Activated T-cell treated with anti-CD3 and anti-CD28 coated beads, Interleukin-2, amount 50 U/mL, for 72 hours (primary cell): Measurements from ENCODE around the gene KLHL35. TPM values are rescaled to one million over a fixed set of nuclear protein-coding genes. Genes with fewer than 3 reads are reported as not detected.

Source experiments
- ATAC-seq, 2 donors: fragments of 150-1000 bp; cut with Tn5 transposase; replicated peaks in 1 of 2; 2 replicates each; pipeline ENCODE4 v1.10.0; 2021; ENCODE audit warnings: moderate library complexity in 2 of 2, mild to moderate bottlenecking in 1 of 2
- DNase-seq, 2 donors: peaks; one replicate each; pipeline ENCODE4 v3.0.0; 2021 to 2022; ENCODE audit warnings: mixed read lengths in 1 of 2
- H3K27ac Mint-ChIP-seq: one replicate; pipeline ENCODE4 v1.8.0; 2022; ENCODE audit warnings: mild to moderate bottlenecking, moderate library complexity, mixed read lengths
- H3K27me3 Mint-ChIP-seq: one replicate; pipeline ENCODE4 v1.8.0; 2022; ENCODE audit warnings: low read depth, mixed read lengths
- H3K36me3 Mint-ChIP-seq, 2 donors: one replicate each; pipeline ENCODE4 v1.8.0; 2022; ENCODE audit warnings: mixed read lengths in 2 of 2, mild to moderate bottlenecking in 1 of 2; ENCODE audit not compliant: insufficient read depth in 2 of 2
- H3K4me1 Mint-ChIP-seq: one replicate; pipeline ENCODE4 v1.8.0; 2022; ENCODE audit warnings: low read depth, mixed read lengths
- H3K4me3 Mint-ChIP-seq, 2 donors: one replicate each; pipeline ENCODE4 v1.8.0; 2022; ENCODE audit warnings: mild to moderate bottlenecking in 2 of 2, mixed read lengths in 2 of 2, moderate library complexity in 2 of 2
- H3K9me3 Mint-ChIP-seq, 2 donors: one replicate each; pipeline ENCODE4 v1.8.0; 2022; ENCODE audit warnings: mixed read lengths in 2 of 2
- total RNA-seq, 2 donors: library from RNA; stranded (reverse); gene quantifications; one replicate each; pipeline ENCODE4 v1.2.3, GENCODE V29; 2022

KLHL35 gene, protein sequence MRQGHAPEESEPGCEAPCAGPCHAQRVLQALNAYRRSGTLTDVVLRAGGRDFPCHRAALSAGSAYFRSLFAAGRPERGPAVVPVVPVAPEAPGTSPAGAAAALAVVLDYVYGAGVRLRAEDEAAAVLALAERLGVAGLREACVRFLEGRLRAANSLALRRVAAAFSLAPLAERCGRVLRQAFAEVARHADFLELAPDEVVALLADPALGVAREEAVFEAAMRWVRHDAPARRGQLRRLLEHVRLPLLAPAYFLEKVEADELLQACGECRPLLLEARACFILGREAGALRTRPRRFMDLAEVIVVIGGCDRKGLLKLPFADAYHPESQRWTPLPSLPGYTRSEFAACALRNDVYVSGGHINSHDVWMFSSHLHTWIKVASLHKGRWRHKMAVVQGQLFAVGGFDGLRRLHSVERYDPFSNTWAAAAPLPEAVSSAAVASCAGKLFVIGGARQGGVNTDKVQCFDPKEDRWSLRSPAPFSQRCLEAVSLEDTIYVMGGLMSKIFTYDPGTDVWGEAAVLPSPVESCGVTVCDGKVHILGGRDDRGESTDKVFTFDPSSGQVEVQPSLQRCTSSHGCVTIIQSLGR
- total RNA-seq: 1 to 10 TPM in 1 of 2 donors, under 1 TPM in 1; 0.93 to 1.2 TPM

DNA sequence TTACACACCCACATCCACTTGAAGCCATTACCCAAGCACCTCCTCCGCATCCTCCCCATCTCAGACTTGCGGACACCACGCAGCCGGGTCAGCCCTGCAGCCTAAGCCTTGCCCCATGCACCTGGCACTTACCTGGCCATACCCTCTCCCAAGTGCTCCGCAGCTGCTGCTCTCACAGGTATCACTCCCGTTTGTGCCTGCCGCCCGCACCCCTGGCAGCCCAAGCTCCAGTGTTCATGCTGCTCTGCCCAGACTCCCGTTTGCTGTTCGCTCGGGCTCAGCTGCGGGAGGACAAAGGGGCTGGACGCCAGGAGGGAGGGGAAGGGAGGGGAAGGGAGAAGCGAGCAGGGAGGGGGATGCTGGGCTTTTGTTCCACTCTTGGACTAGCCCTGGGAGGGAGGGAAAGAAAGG, at the start of gene KLHL35:
Gene KLHL35, minus strand, starts transcription at position 293 of the 411 bp plus-strand sequence. CDS start 2,574 bp downstream, outside the sequence.
- no peak for DNase-seq
- Mint-ChIP-seq H3K4me3 (no peak within 1 kb of the TSS), H3K27ac (no peak within 1 kb of the TSS), H3K27me3 (peaks cover 44% of the 10 kb centered on the region), H3K4me1 (peaks cover 21% of the 10 kb centered on the region), H3K9me3 (peaks cover 2% of the 10 kb centered on the region in 2 donors), H3K36me3 (peaks cover 8 to 10% of the 10 kb centered on the region in 2 donors)
- ATAC-seq: no peak

DNA sequence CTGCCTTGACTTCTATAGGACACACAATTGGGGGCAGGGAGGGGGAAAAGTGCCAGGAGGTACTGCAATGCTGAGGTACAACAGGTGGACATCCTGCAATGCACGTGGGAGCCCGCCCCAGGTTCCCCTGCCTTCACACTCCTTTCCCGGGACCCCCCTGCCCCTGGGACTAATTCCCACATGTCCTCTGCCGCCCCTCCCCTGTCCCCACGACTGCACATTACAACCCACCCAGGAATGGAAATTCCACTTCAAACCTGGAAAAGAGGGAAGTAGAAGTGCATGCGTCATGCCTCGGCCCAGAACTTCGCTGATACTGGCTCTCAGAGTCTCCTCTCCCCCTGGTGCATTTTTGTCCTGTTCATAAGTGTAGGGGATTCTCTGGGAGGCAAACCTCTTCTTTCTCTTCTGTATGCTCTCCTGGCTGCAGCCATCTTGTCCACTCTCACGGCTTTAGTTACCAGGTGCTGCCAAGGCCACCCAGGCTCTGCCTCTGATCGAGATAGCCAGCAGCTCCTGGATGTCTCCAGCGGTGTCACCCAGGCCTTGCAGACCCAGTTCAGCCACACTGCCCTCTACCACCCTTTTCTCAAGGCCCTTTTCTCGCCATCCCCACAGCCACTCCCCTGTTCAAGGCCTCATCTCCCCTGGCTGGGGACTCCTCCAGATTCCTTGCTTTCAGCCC, 49.1 kb upstream of the KLHL35 start:
- DNase-seq (no peak), ATAC-seq (no peak)
- Mint-ChIP-seq H3K4me3 (no peak overlapping the region), H3K9me3 (no peaks in the 10 kb centered on the region), H3K27ac (no peak overlapping the region), H3K27me3 (no peaks in the 10 kb centered on the region), H3K4me1 (no peaks in the 10 kb centered on the region), H3K36me3 (no peaks in the 10 kb centered on the region)

DNA sequence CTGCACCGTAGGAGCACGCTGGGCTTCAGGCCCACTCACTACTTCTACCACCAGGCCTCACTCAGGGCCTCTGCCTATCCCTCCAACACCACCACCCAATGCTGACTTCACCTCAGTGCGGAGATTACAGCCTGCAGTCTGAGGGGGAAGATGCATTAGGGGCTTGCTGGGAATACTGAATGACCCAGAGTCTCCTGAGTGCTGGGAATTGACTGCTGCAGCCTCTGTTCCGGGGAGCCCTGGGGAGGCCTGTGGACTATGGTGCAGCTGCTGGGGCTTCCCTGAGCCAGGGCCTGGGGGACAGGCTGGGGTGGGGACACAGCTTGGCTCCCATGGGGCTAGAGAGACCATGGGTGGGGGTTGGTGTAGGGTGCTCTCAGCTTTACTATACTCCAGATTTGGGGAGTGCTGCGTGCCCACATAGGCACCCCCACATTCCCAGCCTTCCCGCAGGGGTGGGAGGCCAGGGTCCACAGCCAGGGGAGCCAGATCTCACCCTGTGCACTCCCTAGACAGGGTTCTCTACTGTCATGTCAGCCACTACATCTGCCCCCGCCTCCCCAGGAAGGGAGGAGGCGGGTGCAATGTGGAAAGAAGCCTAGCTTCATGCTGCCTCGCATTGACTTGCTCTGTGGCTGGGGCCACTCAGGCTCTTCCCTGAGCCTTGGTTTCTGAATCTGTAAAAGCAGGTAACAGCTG, 48.4 kb upstream of the KLHL35 start:
- DNase-seq: no peak
- no peaks in the 10 kb centered on the region for H3K4me1 Mint-ChIP-seq
- no peaks in the 10 kb centered on the region for H3K9me3 Mint-ChIP-seq
- no peaks in the 10 kb centered on the region for H3K36me3 Mint-ChIP-seq
- H3K27ac Mint-ChIP-seq: no peak overlapping the region
- no peaks in the 10 kb centered on the region for H3K27me3 Mint-ChIP-seq
- no peak for ATAC-seq
- no peak overlapping the region for H3K4me3 Mint-ChIP-seq

DNA sequence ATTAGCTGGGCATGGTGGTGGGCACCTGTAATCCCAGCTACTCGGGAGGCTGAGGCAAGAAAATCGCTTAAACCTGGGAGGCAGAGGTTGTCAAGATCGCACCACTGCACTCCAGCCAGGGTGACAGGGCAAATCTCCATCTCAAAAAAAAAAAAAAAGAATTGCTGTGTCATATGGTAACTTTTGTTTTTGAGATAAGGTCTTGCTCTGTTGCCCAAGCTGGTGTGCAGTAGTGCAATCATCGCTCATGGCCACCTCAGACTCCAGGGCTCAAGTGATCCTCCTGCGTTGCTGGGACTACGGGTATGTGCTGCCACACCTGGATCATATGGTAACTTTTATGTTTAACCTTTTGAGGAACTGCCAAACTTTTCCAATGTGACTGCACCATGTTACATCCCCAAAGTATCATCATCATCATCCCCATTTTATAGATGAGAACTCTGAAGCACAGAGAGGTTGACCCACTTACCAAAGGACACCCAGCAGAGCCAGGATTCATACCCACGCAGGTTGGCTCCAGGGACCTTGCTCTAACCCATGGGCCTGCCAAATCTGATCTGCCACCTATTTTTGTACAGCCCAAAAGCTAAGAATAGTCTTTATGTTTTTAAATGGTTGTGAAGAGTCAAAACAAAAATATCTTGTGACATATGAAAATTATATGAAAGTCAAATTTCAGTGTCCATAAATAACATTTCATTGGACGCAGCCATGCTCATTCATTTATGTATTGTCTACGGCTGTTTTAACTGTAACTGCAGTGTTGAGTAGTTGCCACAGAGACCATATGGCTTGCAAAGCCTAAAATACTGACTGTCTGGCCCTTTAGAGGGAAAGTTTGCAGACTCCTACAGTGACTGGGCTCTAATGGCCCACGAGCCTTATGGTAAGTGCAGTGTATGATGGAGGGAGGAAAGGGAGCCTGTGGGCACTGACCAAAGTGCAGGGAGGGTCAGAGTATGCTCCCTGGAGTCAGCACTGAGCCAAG, 47.5 kb upstream of the KLHL35 start:
- no peaks in the 10 kb centered on the region for H3K9me3 Mint-ChIP-seq
- H3K27ac Mint-ChIP-seq: no peak overlapping the region
- ATAC-seq: no peak
- H3K4me1 Mint-ChIP-seq: peaks cover 7% of the 10 kb centered on the region
- no peaks in the 10 kb centered on the region for H3K36me3 Mint-ChIP-seq
- no peak for DNase-seq
- no peaks in the 10 kb centered on the region for H3K27me3 Mint-ChIP-seq
- no peak overlapping the region for H3K4me3 Mint-ChIP-seq

DNA sequence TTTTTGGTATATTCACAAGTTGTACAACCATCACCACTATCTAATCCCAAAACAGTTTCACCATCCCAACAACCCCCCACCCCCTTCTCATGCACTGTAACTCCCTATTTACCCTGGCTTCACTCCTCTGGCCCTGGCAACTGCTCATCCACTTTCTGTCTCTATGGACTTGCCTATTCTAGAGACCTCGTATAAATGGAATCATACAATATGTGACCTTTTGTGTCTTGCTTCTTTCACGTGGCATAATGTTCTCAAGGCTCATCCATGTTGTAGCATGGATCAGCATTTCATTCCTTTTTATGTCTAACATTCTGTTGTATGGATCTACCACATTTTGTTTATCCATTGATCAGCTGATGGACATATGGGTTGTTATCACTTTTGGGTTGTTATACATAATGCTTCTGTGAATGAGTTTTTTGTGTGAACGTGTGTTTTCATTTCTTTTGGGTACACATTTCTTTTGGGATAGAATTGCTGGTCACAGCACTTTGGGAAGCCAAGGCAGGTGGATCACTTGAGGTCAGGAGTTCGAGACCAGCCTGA, 46.7 kb upstream of the KLHL35 start:
- no peaks in the 10 kb centered on the region for H3K36me3 Mint-ChIP-seq
- H3K4me3 Mint-ChIP-seq: no peak overlapping the region
- no peak for DNase-seq
- peaks cover 13% of the 10 kb centered on the region for H3K4me1 Mint-ChIP-seq
- no peak for ATAC-seq
- no peak overlapping the region for H3K27ac Mint-ChIP-seq
- no peaks in the 10 kb centered on the region for H3K9me3 Mint-ChIP-seq
- no peaks in the 10 kb centered on the region for H3K27me3 Mint-ChIP-seq

DNA sequence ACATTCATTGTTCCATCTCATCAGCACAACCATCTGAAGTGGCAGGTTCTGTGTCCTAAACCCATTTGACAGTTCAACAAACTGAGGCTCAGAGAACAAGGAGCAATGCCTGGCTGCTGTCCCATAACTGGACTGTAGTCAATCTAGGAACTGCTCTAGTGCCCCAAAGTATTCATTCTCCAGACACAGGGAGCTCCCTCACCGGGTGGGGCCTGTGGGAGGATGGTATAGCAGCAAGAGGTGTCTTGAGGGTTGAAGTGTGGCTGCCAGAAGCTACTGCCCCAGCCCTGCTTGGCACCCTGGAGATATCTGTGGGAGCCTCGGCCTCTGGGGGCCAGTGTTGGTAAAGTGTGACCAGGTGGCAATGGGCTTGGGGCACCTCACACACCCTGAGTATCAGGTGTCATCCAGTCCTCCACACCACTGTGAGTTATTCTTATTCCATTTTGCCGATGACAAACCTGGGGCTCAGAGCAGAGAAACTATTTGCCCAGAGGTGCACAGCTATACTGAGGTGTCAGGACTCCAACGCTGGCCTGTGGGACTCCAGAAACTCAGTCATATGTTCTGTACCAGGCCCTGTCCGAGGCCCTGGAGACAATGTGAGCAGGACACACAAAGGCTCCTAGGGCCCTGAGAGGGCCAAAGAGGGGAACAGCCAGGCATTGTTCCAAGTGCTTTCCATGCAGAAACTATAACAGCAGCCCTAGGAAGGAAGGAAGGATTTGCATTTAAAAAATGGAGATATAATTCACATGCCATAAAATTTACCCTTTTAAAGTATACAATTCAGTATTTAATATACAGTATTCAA, 46.0 kb upstream of the KLHL35 start:
- H3K4me1 Mint-ChIP-seq: peaks cover 13% of the 10 kb centered on the region
- DNase-seq (no peak), ATAC-seq (no peak)
- no peaks in the 10 kb centered on the region for H3K9me3 Mint-ChIP-seq
- H3K4me3 Mint-ChIP-seq: no peak overlapping the region
- peak overlapping the region; percentile 75 for H3K27ac Mint-ChIP-seq
- no peaks in the 10 kb centered on the region for H3K27me3 Mint-ChIP-seq
- no peaks in the 10 kb centered on the region for H3K36me3 Mint-ChIP-seq

DNA sequence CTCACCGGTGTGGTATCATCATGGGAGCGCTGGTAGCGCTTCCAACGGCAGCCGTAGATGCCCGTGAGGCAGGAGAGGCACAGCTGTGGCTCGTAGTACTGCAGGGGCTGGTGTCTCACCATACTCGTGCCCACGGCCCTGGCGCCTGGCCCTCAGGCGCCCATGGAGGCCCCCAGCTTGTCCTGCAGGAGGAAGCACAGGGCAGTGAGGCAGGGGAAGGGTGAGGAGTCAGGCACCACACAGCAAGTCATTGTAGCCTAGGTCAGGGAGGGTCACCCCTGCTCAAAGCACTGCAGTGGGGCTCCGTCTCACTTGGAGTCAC, 44.6 kb upstream of the KLHL35 start:
- Mint-ChIP-seq H3K36me3 (no peaks in the 10 kb centered on the region), H3K27ac (no peak overlapping the region), H3K4me1 (peaks cover 13% of the 10 kb centered on the region), H3K4me3 (no peak overlapping the region), H3K9me3 (no peaks in the 10 kb centered on the region), H3K27me3 (no peaks in the 10 kb centered on the region)
- ATAC-seq (no peak), DNase-seq (no peak)

DNA sequence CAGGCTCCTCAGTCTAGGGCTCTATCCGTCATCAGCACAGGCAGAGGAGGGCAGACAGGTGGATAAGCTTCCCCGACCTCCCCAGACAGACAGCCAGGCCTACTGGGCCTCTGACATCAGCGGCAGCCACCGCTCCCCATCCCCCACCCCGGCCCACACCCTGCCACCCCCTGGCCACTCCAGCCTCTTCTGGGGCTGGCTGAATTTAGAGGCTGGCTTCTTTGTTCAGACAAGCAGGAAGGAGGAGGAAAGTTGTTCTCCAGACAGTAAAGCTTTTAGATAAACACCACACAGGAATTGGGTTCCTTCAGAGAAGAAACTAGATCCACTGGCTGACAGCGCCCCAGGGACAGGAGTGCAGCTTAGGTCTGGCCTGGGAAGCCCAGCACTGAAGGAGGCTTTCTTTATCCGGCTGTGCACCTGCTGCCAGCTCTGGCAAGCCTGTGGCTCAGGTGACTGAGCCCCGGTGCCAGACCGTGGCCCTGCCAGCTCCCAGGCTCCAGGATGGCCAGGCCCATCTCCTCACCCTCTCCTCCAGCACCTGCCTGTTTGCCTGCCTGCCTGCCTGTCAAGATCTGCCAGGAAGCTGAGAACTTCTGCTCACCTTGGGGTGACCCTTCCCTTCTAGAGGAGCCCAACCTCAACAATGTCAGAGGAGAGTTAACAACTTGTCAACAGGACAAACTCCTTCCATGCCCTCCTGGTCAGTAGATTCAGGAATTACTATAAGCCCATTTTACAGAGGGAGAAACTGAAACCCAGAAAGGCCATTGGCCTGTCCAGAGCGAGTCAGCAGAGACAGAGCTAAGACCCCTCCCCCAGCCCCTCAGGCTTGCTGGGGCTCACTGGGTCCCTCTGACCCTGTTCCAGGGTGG, 44.0 kb upstream of the KLHL35 start:
- DNase-seq (no peak), ATAC-seq (no peak)
- Mint-ChIP-seq H3K27ac (peak overlapping the region; percentile 56), H3K4me3 (no peak overlapping the region), H3K36me3 (no peaks in the 10 kb centered on the region), H3K4me1 (peaks cover 13% of the 10 kb centered on the region), H3K27me3 (no peaks in the 10 kb centered on the region), H3K9me3 (no peaks in the 10 kb centered on the region)

DNA sequence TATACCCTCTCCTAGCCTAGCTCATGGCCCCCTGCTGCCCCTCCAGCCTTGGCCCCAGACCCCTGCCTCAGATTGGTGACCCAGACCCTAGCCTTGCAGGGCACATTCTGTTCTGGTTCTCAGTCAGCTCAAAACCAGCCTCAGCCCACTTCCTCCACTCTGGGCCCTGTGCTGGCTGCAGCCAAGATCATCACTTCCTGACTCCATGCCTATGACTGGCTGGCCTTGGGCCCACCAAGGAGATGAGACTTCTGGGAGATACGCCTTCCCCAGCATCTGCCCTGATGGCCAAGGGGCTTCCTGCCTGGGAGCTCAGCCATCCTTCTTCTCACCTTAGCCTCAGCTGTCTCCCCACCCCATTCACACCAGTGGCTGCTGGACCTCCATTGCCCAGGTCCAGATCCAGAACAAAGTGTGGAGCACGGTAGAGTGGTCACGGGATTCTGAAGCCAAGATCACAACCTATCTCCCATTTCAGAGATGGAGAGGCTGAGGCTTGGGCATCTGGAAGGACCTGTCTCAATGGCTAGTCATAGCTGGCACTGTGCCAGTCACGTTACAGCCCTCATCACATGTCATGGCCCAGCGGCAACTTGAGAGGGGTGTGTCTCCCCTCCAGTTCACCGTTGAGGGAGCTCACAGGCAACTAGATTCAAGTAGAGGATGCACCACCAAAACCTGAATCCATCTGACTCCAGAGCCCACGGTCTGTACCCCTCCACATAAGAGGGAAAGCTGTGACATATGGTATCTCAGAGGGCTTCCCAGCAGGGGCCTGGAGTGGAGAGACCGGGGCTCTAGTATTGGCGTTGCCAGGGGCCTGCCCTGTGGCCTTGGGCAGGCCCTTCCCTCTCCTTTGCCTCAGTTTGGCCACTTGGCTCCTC, 43.0 kb upstream of the KLHL35 start:
- Mint-ChIP-seq H3K27ac (peak overlapping the region; percentile 48), H3K27me3 (no peaks in the 10 kb centered on the region), H3K9me3 (no peaks in the 10 kb centered on the region), H3K4me3 (peak overlapping the region; percentile 48 to 69), H3K4me1 (peaks cover 13% of the 10 kb centered on the region), H3K36me3 (no peaks in the 10 kb centered on the region)
- ATAC-seq: peak; percentile 89 to 96
- DNase-seq: peak; percentile 49 to 62
